Mononuclear cell (primary cell): Measurements from ENCODE around the gene ZNF503. TPM values are rescaled to one million over a fixed set of nuclear protein-coding genes. Genes with fewer than 3 reads are reported as not detected.
"Not testable (repeated sequence)": the region's sequence is repeated elsewhere in the genome, so short reads cannot be mapped to it uniquely, and the experiment has no call there.

Experiments
- H3K27me3 ChIP-seq: 2 replicates; pipeline ENCODE4 v1.6.0; 2011; ENCODE audit warnings: low read length, control low read depth; ENCODE audit not compliant: insufficient read depth
- H3K4me1 ChIP-seq: 2 replicates; pipeline ENCODE4 v1.5.1; 2011; ENCODE audit warnings: mild to moderate bottlenecking, low read length, control low read depth; ENCODE audit not compliant: insufficient read depth
- H3K4me3 ChIP-seq: 2 replicates; pipeline ENCODE4 v1.5.1; 2011; ENCODE audit warnings: mild to moderate bottlenecking, low read length, moderate library complexity
- H3K9me3 ChIP-seq: 2 replicates; pipeline ENCODE4 v1.5.1; 2011; ENCODE audit warnings: low read depth, mild to moderate bottlenecking, control low read depth, low read length
- total RNA-seq: library from RNA; depleted of rRNA; stranded (reverse); fragments of >200 nt; gene quantifications from one replicate; pipeline ENCODE4 v1.2.3, GENCODE V29; 2012

Gene ZNF503
- total RNA-seq, 1 donor, result 4.7 TPM

DNA sequence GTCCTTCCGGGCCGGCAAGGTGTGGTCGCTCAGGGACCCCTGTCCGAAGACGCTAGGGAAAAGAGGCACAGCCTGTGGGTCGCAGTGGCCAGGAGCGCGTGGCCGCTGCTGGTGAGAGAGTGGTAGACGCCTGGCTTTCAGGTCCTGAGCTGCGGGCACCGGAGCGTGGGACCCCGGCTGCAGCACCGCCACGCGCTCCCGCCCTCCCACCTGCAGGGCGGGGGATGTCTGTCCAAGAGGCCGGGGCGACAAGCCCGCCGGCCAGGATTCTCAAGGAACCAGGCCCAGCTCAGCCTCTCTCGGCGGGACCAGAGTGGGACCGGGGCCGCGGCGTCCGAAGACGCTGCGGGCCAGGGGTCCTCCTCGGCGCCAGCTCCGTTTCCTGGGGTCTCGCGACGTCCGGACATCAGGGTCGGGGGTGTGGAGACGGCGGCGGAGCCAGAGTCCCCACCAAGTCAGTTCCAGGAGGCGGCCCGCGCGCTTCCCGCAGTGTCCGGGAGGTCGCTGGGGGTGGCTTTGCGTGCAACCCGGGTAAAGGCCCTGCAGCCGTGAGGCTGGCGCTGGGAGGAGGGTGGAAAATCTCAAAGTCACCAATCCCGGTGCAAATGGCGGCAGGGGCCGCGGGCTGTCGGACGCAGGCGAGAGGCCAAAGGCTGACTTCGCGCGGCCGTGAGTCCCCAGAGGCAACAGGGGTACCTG lies 5.5 kb downstream of the ZNF503 start:
- H3K4me1 ChIP-seq, result peaks cover 28% of the 10 kb centered on the region
- no peaks in the 10 kb centered on the region for H3K9me3 ChIP-seq
- no peak overlapping the region for H3K4me3 ChIP-seq
- H3K27me3 ChIP-seq, result peaks cover 48% of the 10 kb centered on the region

GRCh38 chr10:75395066-75395931 lies 6.3 kb downstream of the ZNF503 start:
- Histone ChIP-seq H3K4me3 (no peak overlapping the region), H3K4me1 (peaks cover 21% of the 10 kb centered on the region), H3K27me3 (peaks cover 48% of the 10 kb centered on the region), H3K9me3 (no peaks in the 10 kb centered on the region)

DNA sequence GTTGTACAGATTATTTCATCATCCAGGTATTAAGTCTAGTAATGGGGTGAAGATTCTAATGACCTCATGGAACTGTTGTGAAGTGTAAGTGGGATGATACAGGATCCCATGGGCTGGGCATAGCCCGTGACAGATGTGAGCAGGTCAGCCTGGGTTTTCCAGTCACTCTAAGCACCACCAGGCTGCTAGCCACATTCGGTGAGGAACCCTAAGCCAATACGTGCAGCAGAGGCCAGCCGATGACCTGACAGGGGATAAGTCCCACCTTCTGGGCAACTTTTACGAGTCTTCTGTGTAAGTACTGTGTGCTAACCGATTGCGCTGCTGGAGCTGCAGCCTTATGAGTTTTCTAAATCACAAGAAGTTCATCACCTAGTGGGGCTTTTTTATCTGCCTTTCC lies 7.3 kb downstream of the ZNF503 start:
- Histone ChIP-seq H3K27me3 (peaks cover 48% of the 10 kb centered on the region), H3K4me3 (no peak overlapping the region), H3K9me3 (no peaks in the 10 kb centered on the region), H3K4me1 (peaks cover 15% of the 10 kb centered on the region)

GRCh38 chr10:75392744-75393143 lies 8.8 kb downstream of the ZNF503 start:
- Histone ChIP-seq H3K4me3 (no peak overlapping the region), H3K9me3 (no peaks in the 10 kb centered on the region), H3K4me1 (peaks cover 15% of the 10 kb centered on the region), H3K27me3 (peaks cover 43% of the 10 kb centered on the region)

DNA sequence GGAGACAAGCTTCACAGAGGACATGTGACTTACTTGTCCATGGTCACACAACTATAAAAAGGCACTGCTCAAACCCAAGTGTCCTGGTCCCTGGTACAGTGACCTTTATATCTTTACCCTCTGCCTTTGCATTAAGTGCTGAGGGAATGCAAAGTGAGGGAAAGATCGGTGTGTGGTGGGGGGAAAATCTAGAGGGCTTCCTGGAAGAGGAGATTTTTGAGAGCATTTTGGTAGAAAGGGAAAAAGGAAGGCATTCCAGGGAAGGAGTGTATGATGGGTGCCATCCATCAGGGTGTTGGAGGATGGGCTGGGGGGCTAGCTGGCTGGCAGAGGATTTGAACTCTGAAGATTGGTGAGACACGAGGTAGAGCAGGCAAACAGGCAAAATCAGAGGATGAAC lies 9.3 kb downstream of the ZNF503 start:
- Histone ChIP-seq H3K9me3 (no peaks in the 10 kb centered on the region), H3K27me3 (peaks cover 38% of the 10 kb centered on the region), H3K4me1 (peaks cover 15% of the 10 kb centered on the region), H3K4me3 (no peak overlapping the region)

GRCh38 chr10:75390178-75390577 lies 11.4 kb downstream of the ZNF503 start:
- no peaks in the 10 kb centered on the region for H3K9me3 ChIP-seq
- peaks cover 20% of the 10 kb centered on the region for H3K27me3 ChIP-seq
- no peaks in the 10 kb centered on the region for H3K4me1 ChIP-seq
- no peak overlapping the region for H3K4me3 ChIP-seq

DNA sequence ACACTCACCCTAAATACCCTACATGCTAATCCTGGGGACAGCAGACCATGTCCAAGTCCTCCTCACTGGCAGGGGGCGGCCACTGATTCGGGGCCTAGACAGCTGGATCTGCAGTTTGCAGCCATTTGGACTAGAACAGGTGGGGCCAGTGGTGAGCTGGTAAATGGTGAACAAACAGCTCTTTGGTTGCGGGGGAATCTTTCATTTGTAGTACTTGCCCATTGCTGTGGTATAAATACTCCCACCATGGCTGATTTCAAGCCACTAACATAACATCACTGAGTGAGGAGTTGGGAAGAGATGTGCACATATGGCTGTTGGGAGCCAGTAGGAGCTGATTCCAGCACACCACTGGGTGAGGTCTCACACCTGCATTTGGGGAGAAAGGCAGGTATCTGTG lies 13.5 kb downstream of the ZNF503 start:
- Histone ChIP-seq H3K4me3 (no peak overlapping the region), H3K9me3 (no peaks in the 10 kb centered on the region), H3K27me3 (peaks cover 10% of the 10 kb centered on the region), H3K4me1 (no peaks in the 10 kb centered on the region)

GRCh38 chr10:75386128-75386527 lies 15.4 kb downstream of the ZNF503 start:
- Histone ChIP-seq H3K9me3 (no peaks in the 10 kb centered on the region), H3K4me3 (no peak overlapping the region), H3K4me1 (no peaks in the 10 kb centered on the region), H3K27me3 (no peaks in the 10 kb centered on the region)

GRCh38 chr10:75379817-75380216 lies 21.7 kb downstream of the ZNF503 start:
- peaks cover 14% of the 10 kb centered on the region for H3K4me1 ChIP-seq
- no peak overlapping the region for H3K4me3 ChIP-seq
- no peaks in the 10 kb centered on the region for H3K27me3 ChIP-seq
- no peaks in the 10 kb centered on the region for H3K9me3 ChIP-seq

DNA sequence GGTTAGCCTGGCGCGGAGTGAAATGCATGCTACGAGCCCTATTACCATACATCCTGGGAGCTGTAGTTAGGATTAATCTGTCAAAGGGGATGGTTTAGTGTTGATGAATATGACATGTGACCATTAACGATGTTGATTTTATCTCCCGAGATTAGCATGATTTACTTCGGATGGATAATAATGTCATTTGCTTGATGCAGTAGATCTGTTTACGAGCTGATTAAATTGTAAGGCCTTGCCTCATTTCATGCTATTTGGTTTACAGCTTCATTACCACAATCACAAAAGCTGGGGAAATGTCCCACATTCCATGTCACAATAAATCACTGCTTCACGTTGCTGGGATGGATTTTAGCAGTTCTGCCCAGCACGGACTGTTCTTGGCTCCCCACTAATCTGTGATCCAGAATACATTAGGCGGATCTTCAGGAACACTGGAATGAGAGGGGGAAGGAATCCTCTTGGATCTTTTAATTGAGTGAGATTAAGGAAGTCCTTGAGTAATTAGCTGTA lies 22.3 kb downstream of the ZNF503 start:
- Histone ChIP-seq H3K9me3 (no peaks in the 10 kb centered on the region), H3K4me3 (no peak overlapping the region), H3K4me1 (peaks cover 14% of the 10 kb centered on the region), H3K27me3 (no peaks in the 10 kb centered on the region)

DNA sequence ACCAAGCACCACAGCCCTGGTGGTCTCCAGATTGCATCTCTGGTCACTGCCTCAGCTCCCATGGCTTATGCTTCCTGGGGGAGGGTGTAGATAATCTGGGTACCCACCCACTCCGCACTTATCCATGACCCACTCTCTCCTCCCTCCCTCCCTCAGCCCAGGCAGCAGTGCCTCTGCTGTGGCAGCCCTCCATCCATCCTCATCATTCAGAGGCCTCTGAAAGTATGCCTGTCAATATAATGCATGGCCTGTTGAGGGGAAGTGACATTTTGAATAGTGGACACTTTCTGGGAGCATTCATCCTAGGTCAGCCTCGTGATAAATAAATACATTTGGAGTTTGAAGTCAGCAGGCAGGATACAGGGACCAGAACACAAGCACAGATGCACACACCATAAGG lies 23.2 kb downstream of the ZNF503 start:
- H3K4me3 ChIP-seq, result no peak overlapping the region
- H3K9me3 ChIP-seq, result no peaks in the 10 kb centered on the region
- H3K4me1 ChIP-seq, result peaks cover 14% of the 10 kb centered on the region
- no peaks in the 10 kb centered on the region for H3K27me3 ChIP-seq

DNA sequence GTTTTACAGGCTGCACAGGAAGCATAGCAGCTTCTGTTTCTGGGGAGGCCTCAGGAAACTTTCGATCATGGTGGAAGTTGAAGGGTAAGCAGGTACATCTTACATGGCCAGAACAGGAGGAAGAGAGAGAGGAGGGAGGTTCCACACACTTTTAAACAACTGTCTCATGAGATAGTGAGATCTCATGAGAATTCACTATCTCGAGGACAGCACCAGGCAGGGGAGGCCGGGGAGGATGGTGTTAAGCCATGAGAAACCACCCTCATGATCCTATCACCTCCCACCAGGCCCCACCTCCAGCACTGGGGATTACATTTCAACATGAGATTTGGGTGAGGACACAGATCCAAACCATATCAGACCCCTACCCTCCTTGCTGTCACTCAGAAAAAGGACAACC lies 23.7 kb downstream of the ZNF503 start:
- Histone ChIP-seq H3K4me3 (no peak overlapping the region), H3K9me3 (no peaks in the 10 kb centered on the region), H3K27me3 (no peaks in the 10 kb centered on the region), H3K4me1 (peaks cover 14% of the 10 kb centered on the region)

DNA sequence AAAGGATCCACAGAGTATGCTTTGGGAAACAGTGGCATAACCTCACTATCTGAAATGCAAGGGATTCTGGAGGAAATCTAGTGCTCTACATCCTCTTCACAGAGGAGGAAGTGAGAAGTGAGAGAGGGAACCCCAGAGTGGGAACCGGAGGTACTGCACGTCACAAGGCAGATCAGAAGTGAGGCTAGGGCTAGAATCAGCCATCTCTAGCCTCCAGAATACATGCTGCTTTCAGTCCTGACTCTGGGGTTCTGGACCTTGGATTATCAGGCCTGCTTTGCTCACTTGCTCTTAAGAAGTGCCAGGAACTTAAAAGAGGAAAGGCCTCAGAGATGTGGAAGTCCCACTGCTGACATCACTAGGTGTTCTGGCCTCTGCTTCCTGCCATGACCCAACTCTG lies 25.7 kb downstream of the ZNF503 start:
- H3K4me3 ChIP-seq, result no peak overlapping the region
- no peaks in the 10 kb centered on the region for H3K27me3 ChIP-seq
- H3K9me3 ChIP-seq, result no peaks in the 10 kb centered on the region
- H3K4me1 ChIP-seq, result peaks cover 14% of the 10 kb centered on the region

DNA sequence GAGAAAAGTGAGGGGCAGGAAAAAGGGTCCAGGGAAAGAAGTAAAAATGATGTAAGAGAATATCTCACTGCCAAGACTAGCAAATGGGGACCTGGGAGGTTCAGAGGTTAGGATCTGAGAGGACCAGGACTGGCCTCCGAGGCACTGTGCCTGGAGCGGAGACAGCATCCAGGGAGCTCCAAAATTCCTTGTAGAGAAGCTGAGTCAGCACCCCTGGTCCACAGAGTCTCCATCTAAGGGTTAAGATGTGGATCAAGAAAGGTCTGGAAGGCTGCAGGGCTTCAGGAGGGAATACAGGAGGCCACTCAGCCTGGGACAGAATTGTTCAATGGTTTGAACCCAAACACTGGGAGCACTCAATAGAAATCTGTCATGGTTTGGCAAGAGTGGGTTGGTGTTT lies 30.6 kb downstream of the ZNF503 start:
- Histone ChIP-seq H3K27me3 (no peaks in the 10 kb centered on the region), H3K4me3 (no peak overlapping the region), H3K4me1 (peaks cover 8% of the 10 kb centered on the region), H3K9me3 (no peaks in the 10 kb centered on the region)

DNA sequence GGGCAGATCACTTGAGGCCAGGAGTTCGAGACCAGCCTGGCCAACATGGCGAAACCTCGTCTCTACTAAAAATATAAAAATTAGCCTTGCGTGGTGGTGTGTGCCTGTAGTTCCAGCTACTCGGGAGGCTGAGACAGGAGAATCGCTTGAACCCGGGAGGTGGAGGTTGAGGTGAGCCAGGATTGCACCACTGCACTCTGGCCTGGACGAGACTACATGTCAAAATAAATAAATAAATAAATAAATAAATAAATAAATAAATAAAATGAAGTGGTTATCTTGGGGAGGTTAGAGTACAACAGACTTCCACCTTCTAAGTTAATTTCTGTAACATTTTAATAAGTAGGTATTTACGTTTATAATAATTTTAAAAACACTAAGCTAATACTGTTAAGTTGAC lies 31.7 kb downstream of the ZNF503 start:
- not testable (repeated sequence) for H3K4me3 ChIP-seq, H3K4me1 ChIP-seq, H3K9me3 ChIP-seq, H3K27me3 ChIP-seq
